ENCODE measurements around the gene RPS29. TPM values are rescaled to one million over a fixed set of nuclear protein-coding genes. Genes with fewer than 3 reads are reported as not detected.
A peak's percentile ranks its signal among the peaks of the same experiment; 100 is the strongest.
"Not testable (repeated sequence)": the region's sequence is repeated elsewhere in the genome, so short reads cannot be mapped to it uniquely, and the experiment has no call there.

RPS29 gene
- total RNA-seq, 1 donor from 2014 or later, result 935 TPM

- Mint-ChIP-seq H3K4me3 (ENCODE audit: unreplicated experiment) (no peak overlapping the region), H3K36me3 (ENCODE audit: unreplicated experiment) (no peaks in the 10 kb centered on the region), H3K27me3 (ENCODE audit: unreplicated experiment) (no peaks in the 10 kb centered on the region), H3K9me3 (ENCODE audit: unreplicated experiment) (no peaks in the 10 kb centered on the region), H3K4me1 (ENCODE audit: unreplicated experiment) (peaks cover 16% of the 10 kb centered on the region), H3K27ac (ENCODE audit: unreplicated experiment) (no peak overlapping the region)
- no peak for DNase-seq (ENCODE audit: extremely low spot score, unreplicated experiment)
- TF ChIP-seq, protein P1, sequence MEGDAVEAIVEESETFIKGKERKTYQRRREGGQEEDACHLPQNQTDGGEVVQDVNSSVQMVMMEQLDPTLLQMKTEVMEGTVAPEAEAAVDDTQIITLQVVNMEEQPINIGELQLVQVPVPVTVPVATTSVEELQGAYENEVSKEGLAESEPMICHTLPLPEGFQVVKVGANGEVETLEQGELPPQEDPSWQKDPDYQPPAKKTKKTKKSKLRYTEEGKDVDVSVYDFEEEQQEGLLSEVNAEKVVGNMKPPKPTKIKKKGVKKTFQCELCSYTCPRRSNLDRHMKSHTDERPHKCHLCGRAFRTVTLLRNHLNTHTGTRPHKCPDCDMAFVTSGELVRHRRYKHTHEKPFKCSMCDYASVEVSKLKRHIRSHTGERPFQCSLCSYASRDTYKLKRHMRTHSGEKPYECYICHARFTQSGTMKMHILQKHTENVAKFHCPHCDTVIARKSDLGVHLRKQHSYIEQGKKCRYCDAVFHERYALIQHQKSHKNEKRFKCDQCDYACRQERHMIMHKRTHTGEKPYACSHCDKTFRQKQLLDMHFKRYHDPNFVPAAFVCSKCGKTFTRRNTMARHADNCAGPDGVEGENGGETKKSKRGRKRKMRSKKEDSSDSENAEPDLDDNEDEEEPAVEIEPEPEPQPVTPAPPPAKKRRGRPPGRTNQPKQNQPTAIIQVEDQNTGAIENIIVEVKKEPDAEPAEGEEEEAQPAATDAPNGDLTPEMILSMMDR (IDR thresholded peaks at IDR 0.05), result no peak
Observed at GRCh38 chr14:49594347-49595091, 8.3 kb upstream of the RPS29 start.

DNA sequence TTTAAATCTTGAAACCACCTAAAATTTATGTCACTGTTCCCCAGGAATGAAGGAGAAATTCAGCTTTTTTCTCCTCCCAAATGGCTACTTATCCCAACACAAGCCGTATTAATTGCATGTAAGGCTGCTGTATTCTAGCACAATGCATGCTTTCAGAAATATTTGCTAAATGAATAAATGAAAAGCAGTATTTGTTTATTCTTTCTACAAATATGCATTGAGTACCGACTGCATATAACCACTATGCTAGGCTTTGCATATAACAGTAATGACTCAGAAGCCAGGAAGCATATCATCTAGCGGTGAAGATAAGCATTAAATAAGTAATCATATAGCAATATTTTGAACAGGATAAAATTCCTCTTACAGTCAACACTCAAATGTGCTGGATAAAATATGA lies 6.8 kb upstream of the RPS29 start:
- no peak overlapping the region for H3K4me3 Mint-ChIP-seq (ENCODE audit: unreplicated experiment)
- TF ChIP-seq, protein P1 (IDR thresholded peaks at IDR 0.05), result no peak
- no peak for DNase-seq (ENCODE audit: extremely low spot score, unreplicated experiment)
- no peaks in the 10 kb centered on the region for H3K27me3 Mint-ChIP-seq (ENCODE audit: unreplicated experiment)
- no peaks in the 10 kb centered on the region for H3K36me3 Mint-ChIP-seq (ENCODE audit: unreplicated experiment)
- H3K4me1 Mint-ChIP-seq (ENCODE audit: unreplicated experiment), result peaks cover 13% of the 10 kb centered on the region
- H3K9me3 Mint-ChIP-seq (ENCODE audit: unreplicated experiment), result no peaks in the 10 kb centered on the region
- H3K27ac Mint-ChIP-seq (ENCODE audit: unreplicated experiment), result no peak overlapping the region

DNA sequence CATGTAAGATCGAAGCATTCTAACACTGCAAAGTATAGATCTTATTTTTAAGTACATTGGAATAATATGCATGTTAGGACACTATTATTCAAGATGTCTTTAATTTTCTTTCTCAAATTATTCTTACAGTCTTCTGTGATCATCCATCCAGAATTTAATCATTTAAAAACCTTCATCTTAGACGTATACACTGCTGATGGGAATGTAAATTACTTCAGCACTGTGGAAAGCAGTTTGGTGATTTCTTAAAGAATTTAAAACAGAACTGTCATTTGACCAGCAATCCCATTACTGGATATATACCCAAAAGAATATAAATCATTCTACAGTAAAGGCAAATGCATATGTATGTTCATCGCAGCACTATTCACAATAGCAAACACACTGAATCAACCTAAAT lies 3.2 kb upstream of the RPS29 start:
- H3K4me3 Mint-ChIP-seq (ENCODE audit: unreplicated experiment), result no peak overlapping the region
- H3K4me1 Mint-ChIP-seq (ENCODE audit: unreplicated experiment), result peaks cover 22% of the 10 kb centered on the region
- H3K27me3 Mint-ChIP-seq (ENCODE audit: unreplicated experiment), result no peaks in the 10 kb centered on the region
- peaks cover 6% of the 10 kb centered on the region for H3K36me3 Mint-ChIP-seq (ENCODE audit: unreplicated experiment)
- TF ChIP-seq, protein P1 (IDR thresholded peaks at IDR 0.05), result no peak
- H3K9me3 Mint-ChIP-seq (ENCODE audit: unreplicated experiment), result no peaks in the 10 kb centered on the region
- no peak overlapping the region for H3K27ac Mint-ChIP-seq (ENCODE audit: unreplicated experiment)
- DNase-seq (ENCODE audit: extremely low spot score, unreplicated experiment), result no peak

DNA sequence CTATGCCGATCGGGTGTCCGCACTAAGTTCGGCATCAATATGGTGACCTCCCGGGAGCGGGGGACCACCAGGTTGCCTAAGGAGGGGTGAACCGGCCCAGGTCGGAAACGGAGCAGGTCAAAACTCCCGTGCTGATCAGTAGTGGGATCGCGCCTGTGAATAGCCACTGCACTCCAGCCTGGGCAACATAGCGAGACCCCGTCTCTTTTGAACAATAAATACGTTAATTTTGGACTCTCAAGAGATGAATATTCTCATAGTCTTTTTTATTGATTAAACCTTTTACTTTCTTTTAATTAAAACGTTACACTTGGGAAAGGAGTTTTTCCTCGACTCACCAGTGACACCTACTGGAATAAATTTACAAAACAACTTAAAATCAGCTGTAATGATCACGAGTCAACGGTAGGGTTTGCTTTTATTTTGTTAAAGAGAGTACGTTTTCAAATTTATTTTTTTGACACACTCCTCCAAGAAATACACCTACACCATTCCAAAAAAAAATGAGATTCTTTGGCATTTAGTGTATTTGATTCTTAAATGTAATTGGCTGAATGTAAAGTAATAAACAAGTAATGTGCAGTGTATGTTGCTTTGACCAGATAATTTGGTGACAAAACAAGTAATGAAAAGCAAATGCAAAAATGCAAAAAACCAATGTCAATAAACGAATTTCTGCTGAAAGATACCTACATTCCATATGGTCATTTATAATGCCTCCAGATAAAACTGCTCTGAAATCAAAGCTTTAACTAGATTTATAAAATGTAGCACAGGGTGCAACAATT lies 687 bp upstream of the RPS29 start:
- Mint-ChIP-seq H3K9me3 (ENCODE audit: unreplicated experiment) (no peaks in the 10 kb centered on the region), H3K27me3 (ENCODE audit: unreplicated experiment) (no peaks in the 10 kb centered on the region), H3K4me1 (ENCODE audit: unreplicated experiment) (peaks cover 34% of the 10 kb centered on the region), H3K27ac (ENCODE audit: unreplicated experiment) (peak overlapping the region; percentile 99), H3K4me3 (ENCODE audit: unreplicated experiment) (peak overlapping the region; percentile 92), H3K36me3 (ENCODE audit: unreplicated experiment) (peaks cover 26% of the 10 kb centered on the region)
- no peak for DNase-seq (ENCODE audit: extremely low spot score, unreplicated experiment)
- TF ChIP-seq, protein P1 (IDR thresholded peaks at IDR 0.05), result peak; percentile 83

GRCh38 chr14:49584981-49585640 lies 1.1 kb downstream of the RPS29 start:
- Mint-ChIP-seq H3K4me3 (ENCODE audit: unreplicated experiment) (peak overlapping the region; percentile 92), H3K4me1 (ENCODE audit: unreplicated experiment) (peaks cover 36% of the 10 kb centered on the region), H3K36me3 (ENCODE audit: unreplicated experiment) (peaks cover 30% of the 10 kb centered on the region), H3K27ac (ENCODE audit: unreplicated experiment) (peak overlapping the region; percentile 99)
- not testable (repeated sequence) for H3K9me3 Mint-ChIP-seq (ENCODE audit: unreplicated experiment); H3K27me3 Mint-ChIP-seq (ENCODE audit: unreplicated experiment)
- peak; percentile 59 for DNase-seq (ENCODE audit: extremely low spot score, unreplicated experiment)
